Activated CD8-positive, alpha-beta memory T cell treated with anti-CD3 and anti-CD28 coated beads for 4 hours (primary cell): ENCODE measurements around the gene GSTA5.
"Not testable (repeated sequence)": the region's sequence is repeated elsewhere in the genome, so short reads cannot be mapped to it uniquely, and the experiment has no call there.

ENCODE experiments used
- DNase-seq, 2 donors: peaks; one replicate each; pipeline ENCODE4 v3.0.0-alpha.2; 2020; ENCODE audit warnings: low read depth in 2 of 2

GSTA5 gene

DNA sequence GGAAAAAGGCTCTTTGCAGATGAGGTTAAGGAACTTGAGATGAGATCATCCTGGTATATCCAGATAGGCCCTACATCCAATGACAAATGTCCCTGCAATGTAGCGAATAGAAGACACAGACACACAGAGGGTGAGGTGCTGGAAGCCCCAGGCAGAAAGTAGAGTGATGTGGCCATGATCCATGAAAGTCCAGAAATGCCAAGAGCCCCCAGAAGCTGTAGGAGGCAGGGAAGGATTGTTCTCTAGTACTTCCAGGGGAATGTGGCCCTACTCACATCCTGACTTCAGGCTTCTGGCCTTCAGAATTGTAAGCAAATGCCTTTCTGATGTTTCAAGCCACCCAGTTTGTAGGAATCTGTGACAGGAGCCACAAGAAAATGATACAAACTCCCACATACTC is 51.0 kb downstream of the GSTA5 start:
- not testable (repeated sequence) for DNase-seq

DNA sequence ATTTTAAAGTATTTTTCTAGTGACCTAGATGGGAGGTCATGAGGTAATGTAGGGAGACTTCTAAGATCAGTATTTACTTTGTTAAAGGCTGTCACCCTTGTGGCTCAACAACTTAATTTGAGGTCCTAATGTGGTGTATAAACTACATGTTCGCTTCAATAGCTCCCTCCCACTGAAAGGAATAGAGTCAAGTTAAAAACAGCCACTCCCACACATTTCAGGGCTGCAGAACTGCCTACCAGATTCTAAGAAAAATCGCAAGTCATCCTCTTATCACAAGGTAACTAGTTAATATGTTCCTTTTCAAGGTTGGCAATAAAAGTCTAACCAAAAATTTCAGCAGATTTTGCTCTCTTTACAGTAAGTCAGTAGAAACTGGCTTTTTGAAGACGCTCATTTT is 52.1 kb downstream of the GSTA5 start:
- DNase-seq, result no peak

DNA sequence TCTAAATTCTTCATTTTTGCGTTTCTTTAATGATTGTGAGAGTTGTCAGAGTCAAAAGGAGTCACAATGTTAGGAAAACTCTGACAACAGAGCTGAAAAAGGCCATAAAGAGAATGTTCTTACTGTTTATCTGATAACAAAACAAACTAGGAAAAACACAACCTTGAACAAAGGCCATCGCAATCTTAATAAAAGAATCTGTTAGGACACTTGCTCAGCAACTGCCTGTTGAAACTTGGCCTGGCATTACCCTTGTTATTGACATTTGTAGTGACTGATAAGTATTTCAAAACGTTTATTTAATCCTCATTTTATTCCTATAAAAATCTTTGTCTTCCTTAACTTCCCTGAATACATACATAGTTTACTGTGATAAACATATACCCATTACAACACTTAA is 52.7 kb downstream of the GSTA5 start:
- DNase-seq, result no peak

DNA sequence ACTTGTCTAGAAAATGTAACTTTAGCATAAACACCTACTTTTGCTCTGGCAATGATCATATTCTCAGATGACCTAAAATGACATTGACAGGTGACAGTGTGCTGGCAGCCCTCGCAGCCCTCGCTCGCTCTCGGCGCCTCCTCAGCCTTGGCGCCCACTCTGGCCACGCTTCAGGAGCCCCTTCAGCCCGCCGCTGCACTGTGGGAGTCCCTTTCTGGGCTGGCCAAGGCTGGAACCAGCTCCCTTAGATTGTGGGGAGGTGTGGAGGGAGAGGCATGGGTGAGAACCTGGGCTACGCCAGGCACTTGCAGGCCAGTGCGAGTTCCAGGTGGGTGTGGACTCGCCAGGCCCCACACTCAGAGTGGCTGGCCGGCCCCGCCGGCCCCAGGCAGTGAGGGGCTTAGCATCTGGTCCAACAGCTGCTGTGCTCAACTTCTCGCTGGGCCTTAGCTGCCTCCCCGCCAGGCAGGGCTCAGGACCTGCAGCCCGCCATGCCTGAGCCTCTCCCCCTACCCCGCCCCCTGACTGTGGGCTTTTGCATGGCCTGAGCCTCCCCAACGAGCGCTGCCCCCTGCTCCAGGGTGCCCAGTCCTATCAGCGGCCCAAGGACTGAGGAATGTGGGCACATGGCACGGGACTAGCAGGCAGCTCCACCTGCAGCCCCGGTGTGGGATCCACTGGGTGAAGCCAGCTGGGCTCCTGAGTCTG is 54.2 kb downstream of the GSTA5 start:
- no peak for DNase-seq

DNA sequence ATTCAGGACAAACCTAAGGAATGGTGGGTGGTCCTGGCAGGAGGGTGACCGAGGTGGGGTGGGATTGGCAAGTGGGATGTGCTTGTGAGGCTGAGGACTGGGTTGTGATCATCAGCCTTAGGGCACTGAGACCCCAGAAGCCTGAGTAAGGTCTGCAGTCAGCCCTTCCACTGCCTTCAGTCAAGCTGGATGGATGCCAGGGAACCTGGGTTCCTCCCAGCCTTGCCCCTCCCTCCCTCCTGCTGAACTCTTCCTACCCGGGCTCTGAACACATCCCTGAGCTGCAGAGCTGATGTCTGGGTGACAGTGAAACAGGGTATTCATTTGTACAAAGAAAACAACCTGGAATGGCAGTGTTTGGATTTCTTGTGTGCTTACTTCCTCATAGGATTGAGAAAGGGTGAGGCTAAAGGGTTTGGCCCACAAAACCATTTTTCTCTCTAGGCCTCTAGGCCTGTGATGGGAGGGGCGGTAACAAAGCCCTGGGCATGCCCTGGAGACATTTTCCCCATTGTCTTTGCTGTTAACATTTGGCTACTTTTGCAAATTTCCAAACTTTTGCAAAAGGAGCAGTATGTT is 57.8 kb downstream of the GSTA5 start:
- DNase-seq, result not testable (repeated sequence)

DNA sequence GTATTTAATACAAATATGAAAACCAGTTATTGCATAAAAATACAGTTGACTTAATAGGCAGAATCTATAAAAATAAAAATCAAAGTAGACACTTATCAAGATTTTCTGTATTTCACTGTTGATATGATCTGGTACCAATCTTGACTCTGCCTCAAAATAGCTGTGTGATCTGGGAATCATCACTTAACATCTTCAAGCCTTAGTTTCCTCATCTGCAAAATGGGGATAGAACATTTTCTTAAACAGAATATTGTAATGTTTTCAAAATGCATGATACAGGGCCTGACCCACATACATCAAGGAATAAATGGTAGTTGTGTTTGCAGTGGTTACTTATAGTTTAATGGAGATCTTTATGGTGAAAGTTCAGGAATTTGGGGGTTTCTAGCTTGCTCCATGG is 58.4 kb downstream of the GSTA5 start:
- not testable (repeated sequence) for DNase-seq
